DND-41 (cell line): ENCODE data around the gene TTC28.

Experiments
- CTCF ChIP-seq: IDR thresholded peaks from 2 replicates; pipeline ENCODE4 v1.5.1; 2012; ENCODE audit warnings: borderline replicate concordance, low read length, moderate library complexity, mild to moderate bottlenecking; ENCODE audit not compliant: poor library complexity, severe bottlenecking; ENCODE audit errors: extremely low read depth
- EZH2 ChIP-seq: IDR thresholded peaks from 3 replicates; pipeline ENCODE4 v1.6.1; 2012; ENCODE audit warnings: borderline replicate concordance, low read depth, mild to moderate bottlenecking, moderate library complexity, low read length, inconsistent platforms; ENCODE audit not compliant: severe bottlenecking

- TF ChIP-seq CTCF, result no peak
- TF ChIP-seq EZH2, result no peak
Measured at GRCh38 chr22:28018461-28018927, 661.1 kb downstream of the TTC28 start.
